ENCODE measurements around the gene UBE2F. TPM values are rescaled to one million over a fixed set of nuclear protein-coding genes. Genes with fewer than 3 reads are reported as not detected.
A peak's percentile ranks its signal among the peaks of the same experiment; 100 is the strongest.

Gene UBE2F
- total and polyA plus RNA-seq, 7 experiments from 2014 or later, result 42.5 to 114 (median 52.7) TPM

DNA sequence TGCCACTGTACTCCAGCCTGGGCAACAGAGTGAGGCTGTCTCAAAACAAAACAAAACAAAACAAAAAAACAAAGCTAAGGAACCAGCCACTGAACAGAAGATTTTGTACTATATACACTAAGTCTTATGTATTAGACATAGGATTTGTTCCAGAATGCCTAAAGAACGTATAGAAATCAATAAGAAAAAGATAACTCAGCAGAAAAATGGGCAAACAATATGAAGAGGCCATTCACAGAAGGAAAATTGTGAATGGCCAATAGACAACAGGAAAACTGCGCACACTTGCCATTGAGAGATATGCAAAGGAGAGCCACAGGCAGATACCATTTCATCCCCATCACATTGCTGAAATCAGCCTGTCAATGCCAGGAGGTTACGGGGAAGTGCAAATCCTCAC is 14.9 kb upstream of the UBE2F start:
- Mint-ChIP-seq H3K36me3 (peaks cover 0 to 4% (median 0%) of the 10 kb centered on the region in 5 donors), H3K9me3 (peaks cover 0 to 8% (median 4%) of the 10 kb centered on the region in 11 donors), H3K27ac (peak overlapping the region in 2 of 9 donors; percentile 51 to 52), H3K4me3 (no peak overlapping the region), H3K27me3 (peaks cover 6 to 33% (median 8%) of the 10 kb centered on the region in 5 donors), H3K4me1 (peaks cover 2 to 22% (median 15%) of the 10 kb centered on the region in 7 donors)
- CTCF ChIA-PET, result no interaction called here
- DNase-seq (no peak), ATAC-seq (no peak)
- Histone ChIP-seq H3K4me1 (ENCODE audit: control insufficient read depth in 2 of 2, insufficient read depth in 2 of 2, low read length in 2 of 2) (no peaks in the 10 kb centered on the region), H3K4me3 (ENCODE audit: low read length) (no peak overlapping the region), H3K9me3 (ENCODE audit: control insufficient read depth in 2 of 3, low read length in 3 of 3) (no peaks in the 10 kb centered on the region), H3K27me3 (ENCODE audit: control insufficient read depth in 2 of 2, insufficient read depth in 2 of 2, low read length in 2 of 2) (no peaks in the 10 kb centered on the region), H3K27ac (ENCODE audit: low read depth, low read length) (no peak overlapping the region), H3K36me3 (ENCODE audit: control insufficient read depth in 2 of 3, insufficient read depth in 3 of 3, low read length in 3 of 3) (no peaks in the 10 kb centered on the region)
- intact Hi-C loops (cut with micrococcal nuclease), result no loop called here
- POLR2A ChIA-PET, result interaction anchor here (3.1 kb wide), 1 partner anchor 11 kb away, joined by 11 read pairs; no protein-coding TSS in a partner anchor

DNA sequence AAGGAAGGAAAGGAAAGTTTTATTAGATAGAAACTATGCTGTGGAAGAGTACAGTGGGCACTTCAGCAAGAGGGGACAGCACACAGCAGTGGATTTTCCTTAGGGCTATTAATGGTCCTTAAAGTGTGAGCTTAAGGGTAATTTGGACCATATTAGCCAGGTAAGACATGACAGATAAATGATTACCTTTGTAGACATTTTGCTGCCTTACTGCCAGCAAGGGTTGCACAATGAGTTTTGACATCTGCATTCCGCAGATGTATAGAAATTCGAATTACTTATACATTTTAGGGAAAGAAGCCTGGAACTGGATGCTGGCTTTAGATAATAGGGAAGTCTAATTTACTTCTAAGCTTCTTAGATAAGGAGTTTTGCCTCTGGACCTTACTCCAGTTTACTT is 14.0 kb upstream of the UBE2F start:
- Mint-ChIP-seq H3K27me3 (peaks cover 7 to 43% (median 14%) of the 10 kb centered on the region in 5 donors), H3K4me3 (no peak overlapping the region), H3K27ac (peak overlapping the region in 1 of 9 donors; percentile 45), H3K4me1 (peaks cover 6 to 23% (median 15%) of the 10 kb centered on the region in 7 donors), H3K9me3 (peaks cover 0 to 2% (median 0%) of the 10 kb centered on the region in 11 donors), H3K36me3 (no peaks in the 10 kb centered on the region)
- CTCF ChIA-PET, result no interaction called here
- Histone ChIP-seq H3K9me3 (ENCODE audit: control insufficient read depth in 2 of 3, low read length in 3 of 3) (no peaks in the 10 kb centered on the region), H3K27ac (ENCODE audit: low read depth, low read length) (no peak overlapping the region), H3K4me3 (ENCODE audit: low read length) (no peak overlapping the region), H3K36me3 (ENCODE audit: control insufficient read depth in 2 of 3, insufficient read depth in 3 of 3, low read length in 3 of 3) (no peaks in the 10 kb centered on the region), H3K4me1 (ENCODE audit: control insufficient read depth in 2 of 2, insufficient read depth in 2 of 2, low read length in 2 of 2) (no peaks in the 10 kb centered on the region), H3K27me3 (ENCODE audit: control insufficient read depth in 2 of 2, insufficient read depth in 2 of 2, low read length in 2 of 2) (no peaks in the 10 kb centered on the region)
- no peak for DNase-seq
- POLR2A ChIA-PET, result interaction anchor here (1.1 to 1.8 kb wide), 2 partner anchors 10 to 16 kb away, joined by 3 to 6 read pairs; no protein-coding TSS in a partner anchor
- ATAC-seq, result no peak
- intact Hi-C loops (cut with micrococcal nuclease), result no loop called here

DNA sequence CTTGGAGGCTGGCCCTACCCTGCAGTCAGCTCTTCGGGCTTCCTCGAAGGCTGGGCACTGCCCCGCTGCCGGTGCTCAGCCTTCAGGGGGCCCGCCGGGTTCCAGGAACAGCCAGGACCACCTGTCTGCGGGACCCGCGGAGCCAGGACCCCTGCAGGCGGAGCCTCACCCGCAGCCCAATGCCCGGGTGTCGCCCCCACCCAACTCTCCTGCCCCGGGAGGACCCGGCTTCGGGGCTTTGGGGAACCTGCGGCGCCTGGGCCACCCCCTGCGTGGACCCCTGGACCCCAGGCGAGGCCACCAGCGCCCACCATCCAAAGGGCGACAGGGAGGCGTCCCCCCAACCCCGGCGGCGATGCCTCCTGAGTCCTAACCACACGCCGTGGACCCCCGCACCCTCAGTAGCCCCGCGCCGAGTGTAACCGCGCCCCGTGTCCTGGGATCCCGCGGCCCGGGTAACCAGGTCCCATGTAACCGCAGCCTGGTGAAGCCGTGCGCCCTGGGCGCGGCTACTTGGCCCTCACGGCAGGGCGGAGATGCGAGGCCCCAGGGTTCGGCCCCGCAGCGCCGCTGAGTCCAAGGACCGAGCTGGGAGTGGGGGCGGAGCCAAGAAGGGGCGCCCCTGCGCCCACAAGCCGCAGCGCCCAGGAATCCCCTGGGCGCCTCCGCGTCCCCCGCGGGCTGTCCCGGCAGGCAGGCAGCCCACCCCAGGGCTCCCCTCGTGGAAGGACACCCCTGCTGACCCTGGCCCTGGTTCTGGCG is 11.0 kb upstream of the UBE2F start:
- Histone ChIP-seq H3K36me3 (ENCODE audit: control insufficient read depth in 2 of 3, insufficient read depth in 3 of 3, low read length in 3 of 3) (no peaks in the 10 kb centered on the region), H3K27me3 (ENCODE audit: control insufficient read depth in 2 of 2, insufficient read depth in 2 of 2, low read length in 2 of 2) (no peaks in the 10 kb centered on the region), H3K9me3 (ENCODE audit: control insufficient read depth in 2 of 3, low read length in 3 of 3) (no peaks in the 10 kb centered on the region), H3K4me3 (ENCODE audit: low read length) (no peak overlapping the region), H3K4me1 (ENCODE audit: control insufficient read depth in 2 of 2, insufficient read depth in 2 of 2, low read length in 2 of 2) (no peaks in the 10 kb centered on the region), H3K27ac (ENCODE audit: low read depth, low read length) (no peak overlapping the region)
- ChIA-PET POLR2A (interaction anchor here (0.9 to 1.6 kb wide), 2 partner anchors 9 to 63 kb away, joined by 3 read pairs; no protein-coding TSS in a partner anchor), CTCF (interaction anchor here (1.2 kb wide), 1 partner anchor 20 kb away, joined by 4 read pairs; no protein-coding TSS in a partner anchor)
- Mint-ChIP-seq H3K27ac (no peak overlapping the region), H3K9me3 (peaks cover 0 to 2% (median 0%) of the 10 kb centered on the region in 11 donors), H3K27me3 (peaks cover 7 to 49% (median 14%) of the 10 kb centered on the region in 5 donors), H3K36me3 (no peaks in the 10 kb centered on the region), H3K4me1 (peaks cover 8 to 23% (median 15%) of the 10 kb centered on the region in 7 donors), H3K4me3 (peak overlapping the region in 2 of 10 donors; percentile 3 to 26)
- intact Hi-C loops (cut with micrococcal nuclease), result no loop called here
- peak in 1 of 9 donors; percentile 45 for DNase-seq
- no peak for ATAC-seq

DNA sequence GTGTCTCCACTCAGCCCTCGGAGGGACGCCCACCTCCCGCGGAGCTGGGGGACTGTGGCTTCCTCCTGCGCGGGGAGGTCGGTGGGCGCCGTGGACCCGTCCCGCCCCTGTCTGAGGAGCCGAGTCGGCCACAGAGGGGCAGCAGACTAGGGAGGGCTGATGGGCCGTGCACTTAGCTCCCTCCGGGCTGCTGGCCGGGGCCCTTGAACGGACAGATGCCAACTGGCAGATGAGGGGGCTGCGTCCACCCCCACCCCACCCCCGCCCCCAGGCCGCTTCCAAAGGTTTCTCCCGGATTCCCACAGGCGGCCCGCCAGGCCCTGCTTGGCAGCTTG is 10.4 kb upstream of the UBE2F start:
- no peak overlapping the region for H3K27ac Mint-ChIP-seq
- ChIA-PET CTCF (interaction anchor here (1.2 to 1.5 kb wide), 2 partner anchors 14 to 20 kb away, joined by 4 read pairs; no protein-coding TSS in a partner anchor), POLR2A (interaction anchor here (0.5 to 1.6 kb wide), 4 partner anchors 9 to 277 kb away, joined by 3 read pairs; no protein-coding TSS in a partner anchor)
- no peak overlapping the region for H3K4me3 ChIP-seq (ENCODE audit: low read length)
- H3K4me1 Mint-ChIP-seq, result peaks cover 8 to 23% (median 15%) of the 10 kb centered on the region in 7 donors
- peaks cover 0 to 1% (median 0%) of the 10 kb centered on the region in 5 donors for H3K36me3 Mint-ChIP-seq
- intact Hi-C loops (cut with micrococcal nuclease), result no loop called here
- peaks cover 7 to 46% (median 14%) of the 10 kb centered on the region in 5 donors for H3K27me3 Mint-ChIP-seq
- H3K9me3 Mint-ChIP-seq, result peaks cover 0 to 7% (median 0%) of the 10 kb centered on the region in 11 donors
- H3K4me3 Mint-ChIP-seq, result peak overlapping the region in 3 of 10 donors; percentile 3 to 73 (median 26)
- no peak for DNase-seq
- no peaks in the 10 kb centered on the region for H3K27me3 ChIP-seq (ENCODE audit: control insufficient read depth in 2 of 2, insufficient read depth in 2 of 2, low read length in 2 of 2)
- no peaks in the 10 kb centered on the region for H3K36me3 ChIP-seq (ENCODE audit: control insufficient read depth in 2 of 3, insufficient read depth in 3 of 3, low read length in 3 of 3)
- ATAC-seq, result no peak
- H3K27ac ChIP-seq (ENCODE audit: low read depth, low read length), result no peak overlapping the region
- no peaks in the 10 kb centered on the region for H3K4me1 ChIP-seq (ENCODE audit: control insufficient read depth in 2 of 2, insufficient read depth in 2 of 2, low read length in 2 of 2)
- no peaks in the 10 kb centered on the region for H3K9me3 ChIP-seq (ENCODE audit: control insufficient read depth in 2 of 3, low read length in 3 of 3)

DNA sequence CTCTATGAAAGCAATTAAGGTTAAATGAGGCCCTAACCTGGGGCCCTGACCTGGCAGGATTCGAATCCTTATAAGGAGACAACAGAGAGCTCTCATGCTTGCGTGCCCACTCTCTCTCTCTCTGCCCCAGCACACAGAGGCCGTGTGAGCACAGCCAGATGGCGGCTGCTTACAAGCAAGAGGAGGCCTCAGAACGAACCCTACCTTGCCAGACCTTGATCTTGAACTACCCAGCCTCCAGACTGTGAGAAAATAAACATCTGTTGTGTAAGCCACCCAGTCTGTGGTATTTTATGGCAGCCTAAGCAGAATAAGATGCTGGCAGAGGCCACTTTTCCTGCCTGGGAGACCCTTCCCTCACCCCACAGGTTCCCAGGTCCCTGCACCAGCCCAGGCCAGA is 5.2 kb upstream of the UBE2F start:
- peaks cover 8 to 16% (median 13%) of the 10 kb centered on the region in 7 donors for H3K4me1 Mint-ChIP-seq
- POLR2A ChIA-PET, result interaction anchor here (0.5 to 1.0 kb wide), 5 partner anchors 11 to 338 kb away, joined by 3 read pairs; no protein-coding TSS in a partner anchor
- CTCF ChIA-PET, result no interaction called here
- H3K36me3 Mint-ChIP-seq, result peaks cover 0 to 12% (median 6%) of the 10 kb centered on the region in 5 donors
- H3K4me1 ChIP-seq (ENCODE audit: control insufficient read depth in 2 of 2, insufficient read depth in 2 of 2, low read length in 2 of 2), result peaks cover 0 to 7% of the 10 kb centered on the region in 2 donors
- intact Hi-C loops (cut with micrococcal nuclease), result loop anchor here in 1 of 2 donors (10.0 kb wide), 2 partner anchors 213 to 267 kb away; no protein-coding TSS in a partner anchor
- ATAC-seq (no peak), DNase-seq (no peak)
- no peak overlapping the region for H3K4me3 ChIP-seq (ENCODE audit: low read length)
- H3K27me3 Mint-ChIP-seq, result peaks cover 0 to 24% (median 8%) of the 10 kb centered on the region in 5 donors
- H3K9me3 ChIP-seq (ENCODE audit: control insufficient read depth in 2 of 3, low read length in 3 of 3), result peaks cover 0 to 19% (median 8%) of the 10 kb centered on the region in 3 experiments
- H3K27ac ChIP-seq (ENCODE audit: low read depth, low read length), result no peak overlapping the region
- H3K4me3 Mint-ChIP-seq, result no peak overlapping the region
- H3K9me3 Mint-ChIP-seq, result peaks cover 0 to 28% (median 12%) of the 10 kb centered on the region in 11 donors
- no peak overlapping the region for H3K27ac Mint-ChIP-seq
- H3K36me3 ChIP-seq (ENCODE audit: control insufficient read depth in 2 of 3, insufficient read depth in 3 of 3, low read length in 3 of 3), result no peaks in the 10 kb centered on the region
- H3K27me3 ChIP-seq (ENCODE audit: control insufficient read depth in 2 of 2, insufficient read depth in 2 of 2, low read length in 2 of 2), result no peaks in the 10 kb centered on the region

DNA sequence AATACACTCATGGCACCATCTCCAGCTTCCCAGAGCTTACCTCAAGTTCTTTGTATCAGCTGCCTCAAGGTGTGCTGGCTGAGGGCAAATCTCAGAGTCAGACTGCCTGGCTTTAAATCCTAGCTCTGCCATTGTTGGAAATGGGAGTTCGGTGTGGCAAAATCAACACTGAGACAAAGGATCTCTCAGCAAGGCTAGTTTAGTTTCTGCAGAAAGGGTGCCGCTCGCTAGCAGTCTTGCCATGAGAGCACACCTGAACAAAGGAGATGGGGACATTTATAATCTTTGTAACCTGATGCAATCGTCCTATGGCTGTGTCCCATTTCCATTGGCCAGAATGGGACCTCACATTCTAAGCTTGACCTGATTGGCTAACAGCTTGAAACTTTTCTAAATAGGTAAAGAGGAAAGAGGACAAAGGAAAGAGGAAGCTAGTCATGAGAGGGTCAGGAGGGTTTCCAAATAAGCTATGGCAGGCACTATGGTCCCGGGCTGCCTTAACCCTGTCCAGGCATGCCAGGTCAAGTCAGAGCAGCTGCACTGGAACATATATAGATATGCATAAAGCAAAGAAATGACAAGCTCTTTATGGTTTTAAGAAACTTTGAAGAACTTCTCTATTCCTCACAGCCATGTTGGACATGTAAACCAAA is 4.3 kb upstream of the UBE2F start:
- ATAC-seq (no peak), DNase-seq (no peak)
- Mint-ChIP-seq H3K27me3 (peaks cover 0 to 15% (median under 1%) of the 10 kb centered on the region in 5 donors), H3K4me1 (peaks cover under 1 to 8% (median 6%) of the 10 kb centered on the region in 7 donors), H3K36me3 (peaks cover 0 to 12% (median 6%) of the 10 kb centered on the region in 5 donors), H3K4me3 (peak overlapping the region in 1 of 10 donors; percentile 25), H3K9me3 (peaks cover 0 to 28% (median 12%) of the 10 kb centered on the region in 11 donors), H3K27ac (no peak overlapping the region)
- Histone ChIP-seq H3K27ac (ENCODE audit: low read depth, low read length) (no peak overlapping the region), H3K27me3 (ENCODE audit: control insufficient read depth in 2 of 2, insufficient read depth in 2 of 2, low read length in 2 of 2) (no peaks in the 10 kb centered on the region), H3K4me3 (ENCODE audit: low read length) (no peak overlapping the region), H3K4me1 (ENCODE audit: control insufficient read depth in 2 of 2, insufficient read depth in 2 of 2, low read length in 2 of 2) (peaks cover 1 to 7% of the 10 kb centered on the region in 2 donors), H3K9me3 (ENCODE audit: control insufficient read depth in 2 of 3, low read length in 3 of 3) (peaks cover 0 to 19% (median 8%) of the 10 kb centered on the region in 3 experiments), H3K36me3 (ENCODE audit: control insufficient read depth in 2 of 3, insufficient read depth in 3 of 3, low read length in 3 of 3) (no peaks in the 10 kb centered on the region)
- POLR2A ChIA-PET, result interaction anchor here (0.6 to 1.0 kb wide), 5 partner anchors 12 to 240 kb away, joined by 3 to 4 read pairs (median 3); no protein-coding TSS in a partner anchor
- intact Hi-C loops (cut with micrococcal nuclease), result loop anchor here in 1 of 2 donors (10.0 kb wide), 2 partner anchors 212 to 268 kb away; no protein-coding TSS in a partner anchor
- CTCF ChIA-PET, result no interaction called here

All from naive thymus-derived CD4-positive, alpha-beta T cell (primary cell).